Measurements from ENCODE around the gene GRID1.

GRID1 gene

GRCh38 chr10:85810674-85811073 lies 555.9 kb downstream of the GRID1 start:
- DNase-seq (ENCODE audit: low spot score) = no peak

- DNase-seq (ENCODE audit: low spot score) = no peak
Observed at GRCh38 chr10:85795460-85795859, 571.1 kb downstream of the GRID1 start.

GRCh38 chr10:85794553-85794952 lies 572.0 kb downstream of the GRID1 start:
- no peak for DNase-seq (ENCODE audit: low spot score)

GRCh38 chr10:85792533-85792858 lies 574.1 kb downstream of the GRID1 start:
- DNase-seq (ENCODE audit: low spot score) = no peak

GRCh38 chr10:85791818-85792532 lies 574.6 kb downstream of the GRID1 start:
- DNase-seq (ENCODE audit: low spot score) = no peak

GRCh38 chr10:85789982-85790789 lies 576.4 kb downstream of the GRID1 start:
- no peak for DNase-seq (ENCODE audit: low spot score)

- DNase-seq (ENCODE audit: low spot score) = no peak
Observed at GRCh38 chr10:85789125-85789524, 577.5 kb downstream of the GRID1 start.

- no peak for DNase-seq (ENCODE audit: low spot score)
Observed at GRCh38 chr10:85788570-85788969, 578.0 kb downstream of the GRID1 start.

GRCh38 chr10:85787881-85788280 lies 578.7 kb downstream of the GRID1 start:
- DNase-seq (ENCODE audit: low spot score) = no peak

- DNase-seq (ENCODE audit: low spot score) = no peak
Observed at GRCh38 chr10:85787393-85787792, 579.2 kb downstream of the GRID1 start.

GRCh38 chr10:85786401-85786899 lies 580.1 kb downstream of the GRID1 start:
- no peak for DNase-seq (ENCODE audit: low spot score)

- no peak for DNase-seq (ENCODE audit: low spot score)
Observed at GRCh38 chr10:85784792-85785191, 581.8 kb downstream of the GRID1 start.

GRCh38 chr10:85781404-85781803 lies 585.2 kb downstream of the GRID1 start:
- DNase-seq (ENCODE audit: low spot score) = no peak

GRCh38 chr10:85778074-85778473 lies 588.5 kb downstream of the GRID1 start:
- no peak for DNase-seq (ENCODE audit: low spot score)

- DNase-seq (ENCODE audit: low spot score) = no peak
Observed at GRCh38 chr10:85767891-85768290, 598.7 kb downstream of the GRID1 start.

GRCh38 chr10:85764108-85764507 lies 602.5 kb downstream of the GRID1 start:
- DNase-seq (ENCODE audit: low spot score) = no peak

GRCh38 chr10:85761906-85762445 lies 604.6 kb downstream of the GRID1 start:
- DNase-seq (ENCODE audit: low spot score) = no peak

- no peak for DNase-seq (ENCODE audit: low spot score)
Observed at GRCh38 chr10:85741626-85742300, 624.8 kb downstream of the GRID1 start.

- no peak for DNase-seq (ENCODE audit: low spot score)
Observed at GRCh38 chr10:85735997-85736396, 630.6 kb downstream of the GRID1 start.

GRCh38 chr10:85734791-85735190 lies 631.8 kb downstream of the GRID1 start:
- DNase-seq (ENCODE audit: low spot score) = no peak

- no peak for DNase-seq (ENCODE audit: low spot score)
Observed at GRCh38 chr10:85724215-85724614, 642.4 kb downstream of the GRID1 start.

- DNase-seq (ENCODE audit: low spot score) = no peak
Observed at GRCh38 chr10:85720931-85721590, 645.5 kb downstream of the GRID1 start.

Measured in germinal center (tissue), 1 donor.